HG03159 (cell line): ENCODE measurements around the gene PTRH2.

Source experiments
- ATAC-seq: cut with Tn5 transposase; IDR thresholded peaks from one replicate; pipeline ENCODE4 v1.9.1; 2021; ENCODE audit warnings: mild to moderate bottlenecking, moderate library complexity; ENCODE audit not compliant: unreplicated experiment

Gene PTRH2

GRCh38 chr17:59722623-59723022 is 15.4 kb upstream of the PTRH2 start:
- no peak for ATAC-seq

GRCh38 chr17:59719526-59719925 is 12.3 kb upstream of the PTRH2 start:
- ATAC-seq = no peak

GRCh38 chr17:59716427-59716826 is 9.2 kb upstream of the PTRH2 start:
- no peak for ATAC-seq

- ATAC-seq = no peak
Observed at GRCh38 chr17:59714255-59714654, 7.0 kb upstream of the PTRH2 start.

- no peak for ATAC-seq
Observed at GRCh38 chr17:59712862-59713261, 5.6 kb upstream of the PTRH2 start.

GRCh38 chr17:59711936-59712335 is 4.7 kb upstream of the PTRH2 start:
- no peak for ATAC-seq

- peak; percentile 6 for ATAC-seq
Observed at GRCh38 chr17:59707971-59708430, 771 bp upstream of the PTRH2 start.

GRCh38 chr17:59702304-59702703 is 4.9 kb downstream of the PTRH2 start:
- ATAC-seq = no peak

GRCh38 chr17:59699786-59700185 is 7.4 kb downstream of the PTRH2 start:
- ATAC-seq = no peak

GRCh38 chr17:59699218-59699617 is 8.0 kb downstream of the PTRH2 start:
- ATAC-seq = no peak

- no peak for ATAC-seq
Observed at GRCh38 chr17:59698143-59698542, 9.1 kb downstream of the PTRH2 start.

- ATAC-seq = no peak
Observed at GRCh38 chr17:59696682-59697277, 10.4 kb downstream of the PTRH2 start.

GRCh38 chr17:59695945-59696681 is 11.1 kb downstream of the PTRH2 start:
- ATAC-seq = no peak

- no peak for ATAC-seq
Observed at GRCh38 chr17:59694344-59694743, 12.9 kb downstream of the PTRH2 start.

- no peak for ATAC-seq
Observed at GRCh38 chr17:59693582-59693981, 13.6 kb downstream of the PTRH2 start.

GRCh38 chr17:59688496-59688895 is 18.7 kb downstream of the PTRH2 start:
- ATAC-seq = no peak

GRCh38 chr17:59688008-59688407 is 19.2 kb downstream of the PTRH2 start:
- ATAC-seq = no peak

GRCh38 chr17:59684967-59685366 is 22.3 kb downstream of the PTRH2 start:
- ATAC-seq = no peak

- no peak for ATAC-seq
Observed at GRCh38 chr17:59683283-59683682, 23.9 kb downstream of the PTRH2 start.

GRCh38 chr17:59680314-59680713 is 26.9 kb downstream of the PTRH2 start:
- ATAC-seq = no peak

- no peak for ATAC-seq
Observed at GRCh38 chr17:59678918-59679317, 28.3 kb downstream of the PTRH2 start.

GRCh38 chr17:59676716-59677115 is 30.5 kb downstream of the PTRH2 start:
- no peak for ATAC-seq

GRCh38 chr17:59675231-59675630 is 32.0 kb downstream of the PTRH2 start:
- no peak for ATAC-seq
